GM13977 (cell line): ENCODE measurements around the gene GNB1.

ENCODE experiments used
- DNase-seq: peaks from one replicate; pipeline ENCODE4 v3.0.0; 2012; ENCODE audit warnings: low spot score
- CTCF ChIP-seq: IDR thresholded peaks from 2 replicates; pipeline ENCODE4 v1.5.1; 2012; ENCODE audit warnings: mild to moderate bottlenecking, control low read depth; ENCODE audit not compliant: insufficient read depth; ENCODE audit errors: extremely low read depth, missing control alignments
- in situ Hi-C: fragments of 300-500 bp; cut with MboI; formaldehyde crosslinking; loops from one replicate; pipeline ENCODE4 v1.12.0; 2022; ENCODE audit warnings: low sequenced_read_pairs, low pct_unique_long_range_greater_than_20kb, mixed read lengths, inconsistent platforms; ENCODE audit not compliant: unreplicated experiment

The GNB1 gene

GRCh38 chr1:1808206-1808605, 82.7 kb downstream of the GNB1 start:
- DNase-seq, result no peak
- in situ Hi-C loops, result no loop called here
- TF ChIP-seq CTCF, result no peak

GRCh38 chr1:1806890-1807289, 84.0 kb downstream of the GNB1 start:
- DNase-seq, result no peak
- in situ Hi-C loops, result no loop called here
- no peak for TF ChIP-seq CTCF

- in situ Hi-C loops, result no loop called here
- no peak for TF ChIP-seq CTCF
- DNase-seq, result no peak
These were observed 86.6 kb downstream of the GNB1 start for GRCh38 chr1:1804301-1804700.

- no peak for DNase-seq
- TF ChIP-seq CTCF, result no peak
- in situ Hi-C loops, result no loop called here
These were observed 88.0 kb downstream of the GNB1 start for GRCh38 chr1:1802871-1803270.

- no peak for TF ChIP-seq CTCF
- DNase-seq, result peak; percentile 87
- in situ Hi-C loops, result loop anchor here (10.0 kb wide), 1 partner anchor 55 kb away; no protein-coding TSS in a partner anchor
These were observed 91.2 kb downstream of the GNB1 start for GRCh38 chr1:1799716-1800115.

GRCh38 chr1:1797731-1798341, 93.1 kb downstream of the GNB1 start:
- in situ Hi-C loops, result loop anchor here (10.0 kb wide), 1 partner anchor 57 kb away; no protein-coding TSS in a partner anchor
- no peak for TF ChIP-seq CTCF
- DNase-seq, result no peak
